Measurements from ENCODE around the gene SGIP1.
"Not testable (repeated sequence)": the region's sequence is repeated elsewhere in the genome, so short reads cannot be mapped to it uniquely, and the experiment has no call there.

The SGIP1 gene

GRCh38 chr1:66734531-66734930 is 200.6 kb downstream of the SGIP1 start:
- not testable (repeated sequence) for DNase-seq

GRCh38 chr1:66737836-66738235 is 203.9 kb downstream of the SGIP1 start:
- no peak for DNase-seq

DNA sequence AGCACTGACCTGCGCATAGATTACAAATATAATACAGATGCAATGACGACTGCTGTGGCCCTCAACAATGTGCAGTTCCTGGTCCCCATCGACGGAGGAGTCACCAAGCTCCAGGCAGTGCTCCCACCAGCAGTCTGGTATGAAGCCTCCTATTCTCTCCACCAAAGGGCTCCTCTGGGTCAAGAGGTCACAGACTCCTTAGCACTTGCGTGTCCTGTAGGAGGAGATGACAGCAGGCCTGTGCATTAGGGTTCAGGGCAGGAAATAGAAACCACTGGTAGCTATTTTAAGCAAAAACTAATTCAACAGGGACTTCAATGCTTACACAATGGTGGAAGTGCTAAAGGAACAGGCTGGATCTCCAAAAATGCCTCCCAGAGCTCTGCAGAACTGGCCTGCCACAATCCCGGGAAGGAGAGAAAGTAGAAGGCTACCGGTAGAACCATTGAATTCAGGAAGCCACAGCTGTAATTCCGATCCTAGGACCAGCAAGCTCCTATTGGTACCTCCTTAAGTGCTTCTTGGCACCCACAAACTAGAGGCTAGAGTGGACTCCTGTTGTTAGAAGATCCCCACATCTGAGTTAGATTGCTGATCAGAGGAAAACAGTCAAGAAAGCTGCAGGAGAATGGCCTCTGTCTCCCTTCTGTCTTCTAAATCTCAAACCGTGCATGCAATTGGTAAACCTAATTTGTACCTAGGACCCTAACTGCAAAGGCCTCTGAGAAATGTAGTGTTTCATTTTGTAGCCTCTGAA is 205.6 kb downstream of the SGIP1 start:
- DNase-seq = no peak

GRCh38 chr1:66745451-66745850 is 211.5 kb downstream of the SGIP1 start:
- no peak for DNase-seq

DNA sequence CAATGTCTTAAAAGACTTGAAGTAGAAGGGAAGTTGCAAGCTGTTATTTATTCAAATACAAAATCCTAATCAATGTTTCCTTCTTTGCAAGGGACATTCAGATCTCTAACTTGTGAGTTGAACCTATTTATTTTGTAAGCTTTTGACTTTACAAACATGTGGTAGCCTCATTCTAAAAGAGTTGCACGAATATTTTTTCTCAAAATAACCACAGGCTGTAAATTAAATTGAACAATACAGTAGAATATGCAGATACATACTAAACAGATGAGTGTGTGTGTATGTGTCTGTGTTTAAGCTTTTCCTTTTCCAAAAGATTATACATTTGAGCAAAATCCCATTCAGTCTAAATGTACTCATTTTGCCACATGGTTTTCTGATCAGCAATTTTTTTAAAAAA is 213.5 kb downstream of the SGIP1 start:
- DNase-seq = no peak

- DNase-seq = no peak
Measured at GRCh38 chr1:66750577-66750976, 216.6 kb downstream of the SGIP1 start.

GRCh38 chr1:66751160-66751559 is 217.2 kb downstream of the SGIP1 start:
- no peak for DNase-seq

GRCh38 chr1:66752000-66752592 is 218.1 kb downstream of the SGIP1 start, which contains the start of gene DYNLT5:
Gene DYNLT5, plus strand, starts transcription at chr1:66752459. Its CDS starts 2,200 bp downstream, at chr1:66754659.
- peak; percentile 62 for DNase-seq

DNA sequence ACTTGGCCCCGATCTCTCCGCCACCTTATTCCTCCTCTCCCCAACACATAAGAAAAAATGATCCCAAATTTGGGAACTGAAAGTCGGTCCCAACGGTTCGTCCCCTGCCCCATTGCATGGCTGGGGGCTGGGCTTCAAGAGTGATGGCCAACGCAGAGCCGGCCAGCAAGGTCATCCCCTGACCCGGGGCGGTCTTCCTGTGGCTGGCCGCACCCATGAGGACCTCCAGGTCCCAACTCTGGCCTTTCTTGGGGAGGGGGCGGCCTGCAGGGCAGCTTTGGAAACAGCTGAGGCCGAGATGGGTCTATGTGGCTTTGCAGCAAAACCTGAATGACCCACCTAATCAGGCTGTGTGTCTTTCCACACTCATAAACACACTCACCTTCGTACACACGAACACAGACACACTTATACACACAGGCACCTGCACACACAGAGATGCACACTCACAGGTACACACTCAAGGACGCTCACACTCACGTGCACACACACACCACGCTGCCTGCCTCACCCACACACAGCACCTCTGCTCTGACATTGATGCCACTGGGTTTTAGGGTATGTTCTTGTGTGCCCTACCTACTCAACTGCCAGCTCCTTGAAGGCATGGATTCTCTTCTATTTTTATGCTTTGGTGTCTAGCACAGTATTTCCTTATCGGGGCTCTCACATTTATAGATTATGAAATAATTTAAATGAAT is 218.9 kb downstream of the SGIP1 start:
- no peak for DNase-seq

DNA sequence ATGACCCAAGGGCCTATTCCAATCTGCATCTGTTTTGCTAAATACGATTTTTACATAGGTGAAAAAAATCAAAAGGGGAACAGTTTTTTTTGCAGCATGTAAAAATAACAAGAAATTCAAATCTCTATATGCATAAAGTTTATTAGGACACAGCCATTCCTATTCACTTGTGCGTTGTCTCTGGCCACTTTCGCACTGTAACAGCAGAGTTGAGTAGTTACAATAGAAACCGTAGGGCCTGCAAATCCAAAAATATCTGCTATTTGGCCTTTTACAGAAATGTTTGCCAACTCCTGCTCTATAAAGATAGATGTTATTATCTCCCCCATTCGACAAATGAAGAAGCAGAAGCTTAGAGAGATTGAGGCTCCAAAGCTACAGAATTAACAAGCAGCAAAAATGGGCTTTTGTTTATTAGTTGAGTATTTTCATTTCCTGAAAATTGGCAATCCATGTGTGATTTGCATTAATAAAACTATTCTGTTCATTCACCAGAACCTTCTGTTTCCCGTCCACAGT is 223.8 kb downstream of the SGIP1 start:
- no peak for DNase-seq

GRCh38 chr1:66758241-66758755 is 224.3 kb downstream of the SGIP1 start:
- no peak for DNase-seq

GRCh38 chr1:66760506-66760905 is 226.6 kb downstream of the SGIP1 start:
- DNase-seq = no peak

DNA sequence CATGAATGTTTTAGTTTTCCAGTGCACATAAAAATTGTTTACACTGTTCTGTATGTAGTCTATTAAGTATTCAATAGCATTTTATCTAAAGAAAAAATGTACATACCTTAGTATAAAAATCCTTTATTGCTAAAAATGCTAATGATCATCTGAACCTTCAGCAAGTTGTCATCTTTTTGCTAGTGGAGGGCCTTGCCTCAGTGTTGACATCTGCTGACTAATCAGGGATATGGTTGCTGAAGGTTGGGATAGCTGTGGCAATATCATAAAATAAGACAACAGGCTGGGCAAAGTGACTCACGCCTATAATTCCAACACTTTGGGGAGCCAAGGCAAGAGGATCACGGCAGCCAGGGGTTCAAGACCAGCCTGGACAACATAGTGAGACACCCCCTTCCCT is 227.3 kb downstream of the SGIP1 start:
- no peak for DNase-seq

- peak; percentile 68 for DNase-seq
Measured at GRCh38 chr1:66764994-66765578, 231.1 kb downstream of the SGIP1 start.

DNA sequence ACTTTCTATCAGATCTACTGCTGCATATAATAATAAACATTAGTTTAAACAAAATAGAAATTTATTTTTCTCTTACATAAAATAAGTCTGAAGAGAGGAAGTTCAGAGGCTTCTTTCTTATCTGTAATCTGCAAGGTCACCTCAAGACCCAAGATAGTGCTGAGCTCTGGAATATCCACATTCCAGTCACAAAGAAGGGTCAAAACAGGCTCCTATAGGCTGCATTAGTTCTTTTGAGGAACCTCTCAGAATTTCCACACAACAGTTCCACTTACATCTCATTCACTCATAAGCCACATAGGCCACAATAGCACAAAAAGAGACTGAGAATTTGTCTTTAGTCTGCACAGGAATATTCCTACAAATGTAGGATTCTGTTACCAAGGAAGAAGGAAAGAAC is 233.7 kb downstream of the SGIP1 start:
- no peak for DNase-seq

GRCh38 chr1:66768965-66769364 is 235.0 kb downstream of the SGIP1 start:
- DNase-seq = no peak

- no peak for DNase-seq
Measured at GRCh38 chr1:66769512-66770229, 235.7 kb downstream of the SGIP1 start.

DNA sequence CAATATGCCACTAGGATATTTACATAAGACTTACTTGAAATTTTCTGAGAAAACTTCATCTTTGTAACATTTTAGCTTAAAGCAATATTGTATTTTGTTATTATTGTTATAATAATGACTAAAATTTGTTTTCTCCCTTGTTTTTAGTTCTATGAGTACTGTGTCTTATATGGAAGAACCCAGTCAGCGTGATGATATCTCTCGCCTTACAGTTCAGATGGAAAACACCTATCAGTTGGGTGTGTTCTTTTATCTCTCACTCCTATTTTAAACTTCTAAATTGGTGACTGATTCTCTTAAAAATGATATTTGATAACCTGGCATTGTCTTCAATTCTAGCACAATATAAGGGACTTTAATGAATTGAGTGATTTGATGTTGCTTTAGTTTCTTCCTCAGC is 236.3 kb downstream of the SGIP1 start:
- no peak for DNase-seq

DNA sequence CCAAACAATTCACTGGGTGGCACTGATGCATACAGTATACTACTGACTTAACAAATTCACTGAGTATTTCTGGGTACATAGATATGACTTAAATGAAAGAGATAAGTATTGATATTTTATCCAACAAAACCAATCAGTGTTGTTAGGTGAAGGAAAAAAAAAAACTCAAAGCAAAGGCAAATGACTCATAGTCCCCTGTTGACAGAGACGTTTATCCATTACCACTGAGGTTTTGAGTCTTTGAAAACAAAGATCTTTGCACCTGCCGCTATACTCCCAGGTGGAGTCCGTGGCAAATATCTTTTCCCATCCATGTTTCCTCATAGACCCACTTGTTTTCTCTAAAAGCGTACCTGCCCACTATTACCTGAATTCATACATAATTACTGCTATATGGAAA is 236.7 kb downstream of the SGIP1 start:
- DNase-seq = no peak

GRCh38 chr1:66773227-66773626 is 239.3 kb downstream of the SGIP1 start:
- no peak for DNase-seq

- no peak for DNase-seq
Measured at GRCh38 chr1:66774438-66774837, 240.5 kb downstream of the SGIP1 start.

- no peak for DNase-seq
Measured at GRCh38 chr1:66775646-66776045, 241.7 kb downstream of the SGIP1 start.

DNA sequence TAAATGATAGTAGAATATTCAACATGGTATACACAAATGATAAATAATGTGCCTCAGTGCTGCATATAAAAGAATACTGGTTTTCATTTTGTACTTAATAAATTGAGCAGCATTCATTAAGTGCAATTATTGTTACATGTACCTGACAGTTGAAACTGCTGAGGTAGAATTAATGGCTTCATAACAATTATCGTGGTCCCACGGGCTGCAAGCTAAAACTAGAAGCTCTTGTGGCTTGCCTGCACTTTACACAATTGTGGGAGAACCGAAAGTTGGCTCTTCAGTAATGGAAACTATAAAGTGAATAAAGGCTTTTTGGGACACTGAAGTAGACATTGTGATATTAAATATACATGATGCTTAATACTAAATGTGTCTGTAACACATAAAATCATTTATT is 243.9 kb downstream of the SGIP1 start:
- no peak for DNase-seq
